GM18858 (cell line): ENCODE results near the gene MYZAP.

Experiments used
- ATAC-seq: cut with Tn5 transposase; IDR thresholded peaks from one replicate; pipeline ENCODE4 v1.9.1; 2021; ENCODE audit not compliant: unreplicated experiment

The MYZAP gene

DNA sequence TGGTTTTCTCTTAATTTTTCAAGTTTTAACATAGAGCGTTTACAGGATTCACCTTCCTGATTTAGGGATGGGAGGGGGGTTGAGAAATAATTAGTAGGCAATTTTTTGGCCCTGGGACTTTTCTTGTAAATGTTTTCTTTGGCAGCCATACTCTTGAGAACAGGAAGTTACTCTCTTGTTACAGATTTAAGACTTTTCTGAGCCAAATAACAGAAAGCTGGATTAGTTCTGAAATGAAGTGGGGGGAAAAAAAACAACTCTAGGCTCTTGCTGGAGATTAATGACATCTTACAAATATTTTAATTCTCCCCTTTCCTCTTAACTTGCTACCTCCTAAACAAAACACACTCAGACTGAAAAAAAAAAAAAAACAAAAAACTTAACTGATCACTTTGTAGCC, 101.0 kb downstream of the MYZAP start:
- ATAC-seq = no peak

DNA sequence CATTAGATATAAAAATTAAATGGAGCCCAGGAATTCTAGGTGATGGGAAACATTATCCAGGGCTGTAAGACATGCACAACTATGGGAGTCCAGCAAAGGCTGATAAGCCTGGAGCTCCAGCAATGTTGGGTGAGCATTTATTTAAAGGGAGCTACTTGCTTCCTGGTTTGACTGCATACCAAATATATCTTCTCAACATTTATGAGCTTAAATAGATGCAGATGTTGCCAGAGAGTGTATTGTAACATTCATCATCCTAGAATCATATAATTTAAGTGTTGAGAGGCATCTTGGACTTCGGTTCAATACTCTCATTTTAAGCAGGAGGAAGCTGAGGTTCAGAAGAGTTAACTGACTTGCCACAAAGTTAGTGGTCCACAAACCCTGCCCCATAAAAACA, 102.6 kb downstream of the MYZAP start:
- ATAC-seq = no peak

DNA sequence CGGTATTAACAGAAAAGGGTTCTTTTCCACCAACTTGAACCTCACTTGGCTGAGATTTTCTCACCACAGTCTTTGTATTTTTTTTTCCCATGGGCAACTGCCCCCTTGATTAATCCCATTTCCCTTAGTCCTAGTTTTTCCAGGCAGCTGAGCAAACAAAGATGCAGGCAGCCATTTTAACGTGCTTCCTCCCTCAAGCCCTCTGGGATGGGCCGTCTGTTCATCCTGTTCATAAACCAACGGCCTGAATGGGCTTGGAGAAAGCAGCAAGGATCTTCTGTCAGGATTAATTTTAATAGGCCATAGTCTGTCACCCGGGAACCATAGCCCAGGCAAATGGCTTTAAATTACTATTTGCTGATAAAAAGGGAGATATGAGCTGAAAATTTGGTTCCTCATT, 104.4 kb downstream of the MYZAP start:
- ATAC-seq = no peak

DNA sequence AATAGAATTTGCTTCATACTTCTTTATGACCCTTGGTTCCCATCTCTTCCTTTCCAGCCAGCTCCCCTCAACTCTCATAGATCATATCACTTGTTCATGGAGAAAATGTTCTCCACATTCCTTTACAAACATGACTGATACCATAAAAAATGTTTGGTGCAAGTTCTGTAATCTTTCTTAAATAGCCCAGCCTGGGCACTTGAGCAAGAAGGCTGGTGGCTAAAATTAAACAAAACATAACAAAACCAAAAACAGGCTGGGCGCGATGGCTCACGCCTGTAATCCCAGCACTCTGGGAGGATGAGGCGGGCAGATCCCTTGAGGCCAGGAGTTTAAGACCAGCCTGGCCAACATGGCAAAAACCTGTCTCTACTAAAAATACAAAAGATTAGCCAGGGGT, 105.9 kb downstream of the MYZAP start:
- ATAC-seq = no peak

DNA sequence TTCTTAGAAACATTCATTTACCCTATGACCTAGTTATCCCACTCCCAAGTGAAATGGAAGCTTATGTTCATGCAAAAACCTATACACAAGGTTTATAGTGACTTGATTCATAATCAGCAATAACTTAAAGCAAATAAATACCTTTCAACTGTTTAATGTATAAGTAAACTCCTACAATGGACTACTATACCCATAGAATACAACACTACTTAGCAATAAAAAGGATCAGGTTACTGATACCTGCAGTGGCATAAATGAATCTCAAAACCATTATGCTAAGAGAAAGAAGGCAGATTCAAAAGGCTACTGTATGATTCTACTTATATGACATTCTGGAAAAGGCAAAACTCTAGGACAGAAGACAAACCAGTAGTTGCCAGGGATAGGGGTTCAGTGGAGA, 106.5 kb downstream of the MYZAP start:
- no peak for ATAC-seq

DNA sequence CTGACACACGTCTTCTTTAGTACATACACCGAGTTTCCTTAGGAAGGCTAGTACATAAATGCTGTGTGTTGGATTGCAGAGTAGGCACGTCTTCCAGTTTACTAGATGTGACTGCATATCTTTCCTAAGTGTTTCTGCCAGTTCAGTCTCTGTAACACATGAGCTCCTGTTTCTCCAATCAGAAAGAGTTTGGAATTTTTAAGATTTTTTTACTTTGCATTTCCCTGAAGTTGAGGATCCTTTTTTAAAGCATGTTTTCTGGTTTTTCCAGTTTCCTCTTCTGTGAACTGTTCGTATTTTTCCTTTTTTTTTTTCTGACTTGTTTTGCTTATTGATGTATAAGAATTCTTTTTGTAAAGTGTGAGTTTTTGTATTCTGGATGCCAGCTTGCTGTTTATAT, 107.3 kb downstream of the MYZAP start:
- ATAC-seq = no peak

DNA sequence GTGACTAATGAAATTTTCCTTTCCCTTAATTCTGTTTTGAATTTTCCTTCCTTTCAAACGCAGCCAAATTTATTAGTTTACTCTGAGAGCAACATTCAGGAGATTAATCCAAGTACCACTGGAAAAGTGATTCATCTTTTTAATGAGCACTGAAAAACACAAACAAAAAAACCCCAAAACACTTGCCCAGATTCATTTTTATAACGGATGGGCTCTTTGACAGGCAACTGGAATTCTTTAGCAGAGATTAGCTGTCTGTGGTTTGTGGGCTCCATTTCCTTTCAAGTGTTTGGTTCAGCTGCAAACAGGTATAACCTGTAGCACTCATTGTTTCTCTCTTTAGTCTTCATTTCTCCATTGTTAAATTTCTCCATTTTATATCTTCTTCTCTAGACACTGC, 111.7 kb downstream of the MYZAP start:
- ATAC-seq = no peak

DNA sequence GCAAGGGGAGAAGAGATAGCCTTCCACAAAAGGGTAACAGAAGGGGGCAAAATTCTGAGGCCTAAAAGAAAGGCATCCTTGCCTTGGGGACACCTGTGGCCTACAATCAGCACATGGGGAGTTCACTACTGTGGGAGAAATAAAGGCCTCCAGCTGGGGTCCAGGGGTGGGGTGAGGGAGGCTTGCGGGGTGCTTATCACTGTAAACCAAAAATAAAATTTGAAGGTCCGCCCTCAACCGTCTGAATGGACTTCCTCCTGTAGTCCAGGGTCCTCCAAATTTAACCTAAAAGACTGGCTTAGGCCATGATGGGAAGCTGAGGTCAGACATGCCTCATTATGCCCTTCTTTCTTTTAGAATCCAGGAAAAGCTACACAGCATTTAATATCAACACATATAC, 112.7 kb downstream of the MYZAP start:
- no peak for ATAC-seq

DNA sequence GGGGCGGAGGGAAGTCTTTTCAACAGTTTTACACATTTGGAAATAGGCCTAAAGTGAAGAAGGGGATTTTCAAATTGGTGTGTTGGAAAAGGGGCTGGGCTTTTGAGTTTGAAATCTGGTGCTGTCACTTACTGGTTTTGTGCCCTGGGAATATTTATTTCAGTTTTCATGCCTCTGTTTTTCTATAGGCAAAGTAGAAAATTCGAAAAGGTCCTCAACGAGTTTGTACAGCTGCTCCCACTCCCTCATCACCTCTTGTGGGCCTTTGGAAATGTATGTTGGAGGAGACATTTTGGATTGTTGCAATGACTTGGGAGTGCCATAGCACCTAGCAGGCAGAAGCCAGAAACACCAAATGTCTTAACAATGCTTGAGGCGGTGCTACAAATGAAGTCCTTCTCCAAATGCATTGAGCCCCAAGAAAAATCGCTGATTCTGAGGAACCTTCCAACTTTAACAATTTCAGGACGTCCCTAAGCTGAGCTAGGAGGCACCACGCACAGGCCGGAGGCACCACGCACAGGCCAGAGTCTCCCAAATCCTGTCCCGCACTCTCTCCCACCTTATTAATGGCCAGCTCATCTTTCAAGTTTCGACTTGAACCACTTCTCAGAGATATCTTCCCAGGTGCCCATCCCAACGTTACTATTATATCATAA, 114.2 kb downstream of the MYZAP start:
- no peak for ATAC-seq

DNA sequence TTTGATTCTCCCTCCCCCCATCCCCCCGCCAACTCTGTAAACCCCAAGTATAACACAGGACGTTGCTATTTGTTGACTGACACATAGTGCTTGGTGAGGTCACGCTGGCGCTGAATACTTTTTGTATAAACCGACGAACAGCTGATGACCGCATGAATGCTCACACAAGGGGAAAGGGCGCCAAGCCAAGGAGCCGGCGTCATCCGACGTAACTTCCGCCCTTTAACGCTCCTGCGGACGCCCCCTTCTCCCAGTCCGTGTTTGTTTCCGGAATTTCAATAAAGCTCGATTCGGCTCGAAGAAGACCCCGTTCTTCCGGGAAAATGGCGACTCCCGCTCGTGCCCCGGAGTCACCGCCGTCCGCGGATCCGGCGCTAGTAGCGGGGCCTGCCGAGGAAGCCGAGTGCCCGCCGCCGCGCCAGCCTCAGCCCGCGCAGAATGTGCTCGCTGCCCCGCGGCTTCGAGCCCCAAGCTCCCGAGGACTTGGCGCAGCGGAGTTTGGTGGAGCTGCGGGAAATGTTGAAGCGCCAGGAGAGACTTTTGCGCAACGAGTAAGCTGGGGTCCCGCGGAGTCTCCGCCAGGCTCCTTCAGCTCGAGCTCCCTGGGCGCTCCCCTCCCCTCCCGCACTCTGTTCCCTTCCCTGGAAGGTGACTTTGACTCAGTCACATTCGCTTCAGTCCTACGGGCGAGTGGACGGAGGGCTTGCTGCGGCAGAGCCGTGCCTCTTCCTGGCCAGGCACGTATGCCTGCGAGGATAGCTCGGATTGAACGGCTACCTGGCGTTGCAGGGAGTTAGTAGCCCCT, 114.9 kb downstream of the MYZAP start, which contains the start of gene POLR2M:
Gene POLR2M, plus strand, starts transcription at position 310 of the 805 bp plus-strand sequence. Its CDS starts 129 bp downstream, at position 439.
- peak; percentile 78 for ATAC-seq

DNA sequence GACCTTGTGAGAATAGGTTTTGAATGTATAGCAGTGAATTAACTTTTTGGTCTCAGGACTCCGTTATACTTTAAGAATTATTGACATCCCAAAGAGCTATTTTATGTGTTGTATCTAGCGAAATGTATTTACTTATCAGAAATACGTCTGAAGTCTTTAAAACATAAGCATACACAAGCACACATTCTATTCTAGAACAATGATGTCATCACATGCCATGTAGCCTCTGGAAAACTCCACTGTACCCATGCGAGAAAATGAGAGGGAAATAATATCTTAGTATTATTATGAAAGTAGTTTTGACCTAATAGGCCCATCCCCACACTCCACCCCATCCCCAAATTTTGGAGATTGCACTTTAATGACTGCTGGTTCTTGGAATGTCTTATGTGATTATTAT, 116.3 kb downstream of the MYZAP start:
- no peak for ATAC-seq

DNA sequence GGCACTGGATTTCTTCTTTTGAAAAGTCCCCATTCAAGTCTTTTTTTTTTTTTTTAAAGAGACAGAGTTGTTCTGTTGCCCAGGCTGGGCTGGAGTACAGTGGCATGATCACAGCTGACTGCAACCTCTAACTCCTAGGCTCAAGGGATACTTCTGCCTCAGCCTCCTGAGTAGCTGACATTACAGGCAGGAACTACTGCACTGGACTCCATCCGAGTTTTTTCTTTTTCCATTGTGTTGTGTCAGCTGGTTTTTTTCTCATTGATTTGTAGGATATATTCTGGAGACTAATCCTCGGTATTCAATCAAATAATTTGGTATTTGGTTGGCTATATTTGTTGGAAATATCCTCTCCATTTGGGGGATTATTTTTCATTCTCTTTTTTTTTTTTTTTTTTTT, 126.6 kb downstream of the MYZAP start:
- ATAC-seq = no peak

DNA sequence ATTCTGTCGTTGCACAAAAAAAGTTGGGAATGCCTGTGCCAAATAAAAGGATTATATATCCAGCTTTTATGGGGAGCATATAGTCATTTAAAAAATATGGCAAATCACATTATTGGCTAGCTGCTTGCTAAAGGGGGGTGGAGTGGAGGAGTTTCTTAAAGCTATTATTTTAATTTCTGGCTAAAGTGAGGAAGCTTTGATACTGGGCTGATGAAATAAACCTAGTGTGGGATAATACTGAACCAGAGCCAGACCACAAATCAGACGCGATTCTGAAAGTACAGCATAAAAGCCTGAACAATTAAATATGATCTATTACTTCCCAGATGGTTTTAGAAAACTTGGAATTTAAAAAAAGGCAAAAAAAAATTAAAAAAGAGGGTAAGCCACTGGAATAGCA, 129.2 kb downstream of the MYZAP start:
- ATAC-seq = no peak

DNA sequence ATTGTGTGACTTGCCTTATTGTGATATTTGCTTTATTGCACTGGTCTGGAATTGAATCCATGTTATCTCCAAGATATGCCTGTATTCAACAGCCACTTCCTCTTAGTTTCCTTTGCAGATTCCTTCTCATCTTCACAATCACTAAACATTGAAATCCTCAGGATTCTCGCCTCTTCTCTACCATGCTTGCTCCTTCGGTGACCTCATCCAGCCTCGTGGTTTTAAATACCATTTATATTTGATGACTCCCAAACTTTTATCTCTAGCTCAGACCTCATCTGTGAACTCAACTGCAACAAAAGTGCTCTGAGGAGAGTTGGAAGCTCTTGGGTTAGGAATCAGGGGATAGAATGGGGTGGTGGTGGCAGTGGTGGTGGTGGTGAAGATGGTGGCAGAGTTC, 134.7 kb downstream of the MYZAP start:
- ATAC-seq = no peak

DNA sequence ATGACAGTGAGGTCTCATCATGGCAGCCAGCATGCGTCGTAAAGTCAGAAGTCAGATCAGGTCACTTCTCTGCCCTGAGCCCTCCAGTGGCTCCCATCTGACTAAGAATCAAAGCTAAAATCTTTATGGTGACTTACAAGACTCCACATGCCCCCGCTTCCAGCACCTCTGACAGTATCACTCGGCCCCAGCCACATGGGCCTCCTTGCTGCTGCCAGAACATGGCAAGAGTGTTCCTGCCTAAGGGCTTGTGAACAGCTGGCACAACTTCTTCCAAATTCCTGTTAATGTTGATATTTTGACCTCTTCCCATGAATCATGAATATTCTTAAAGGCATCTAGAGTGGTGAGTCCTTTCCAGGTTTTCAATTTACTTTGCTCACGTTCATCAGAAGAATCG, 135.3 kb downstream of the MYZAP start:
- no peak for ATAC-seq

DNA sequence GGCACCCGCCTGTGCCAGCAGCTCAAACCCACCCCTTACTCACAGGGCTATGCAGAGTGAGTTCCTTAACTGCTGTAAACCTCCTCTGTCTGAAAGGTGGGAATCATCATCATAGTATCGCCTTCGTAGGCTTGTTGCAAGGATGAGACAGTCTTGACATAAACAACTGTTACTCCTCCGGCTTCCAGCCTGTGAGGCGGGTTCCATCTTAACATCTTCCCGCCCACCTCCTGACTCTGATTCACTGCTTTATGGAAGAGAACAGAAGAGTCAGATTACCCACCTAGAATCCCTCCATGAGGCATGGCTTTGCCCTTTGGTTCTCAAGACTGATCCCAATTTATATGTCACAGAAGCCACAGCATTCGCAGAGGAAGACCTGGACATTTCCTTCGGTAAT, 136.7 kb downstream of the MYZAP start:
- ATAC-seq = no peak

DNA sequence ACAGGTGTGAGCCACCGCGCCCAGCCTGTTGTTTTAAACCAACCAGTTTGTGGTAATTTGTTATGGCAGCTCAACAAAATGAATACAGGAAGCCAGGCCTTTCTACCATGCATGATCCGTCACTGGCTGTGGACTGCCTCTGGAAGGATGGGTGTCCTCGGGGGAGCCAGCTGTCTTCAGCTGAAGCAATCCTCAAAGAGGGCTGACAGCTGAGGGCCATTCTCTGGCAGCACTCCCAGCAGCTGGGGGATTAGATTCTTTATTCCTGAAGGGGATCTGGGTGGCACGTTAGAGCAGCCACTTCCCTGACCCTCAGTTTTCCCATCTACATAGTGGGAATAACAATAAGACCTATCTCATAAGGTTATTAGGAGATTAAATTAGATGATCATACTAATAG, 139.2 kb downstream of the MYZAP start:
- ATAC-seq = no peak

DNA sequence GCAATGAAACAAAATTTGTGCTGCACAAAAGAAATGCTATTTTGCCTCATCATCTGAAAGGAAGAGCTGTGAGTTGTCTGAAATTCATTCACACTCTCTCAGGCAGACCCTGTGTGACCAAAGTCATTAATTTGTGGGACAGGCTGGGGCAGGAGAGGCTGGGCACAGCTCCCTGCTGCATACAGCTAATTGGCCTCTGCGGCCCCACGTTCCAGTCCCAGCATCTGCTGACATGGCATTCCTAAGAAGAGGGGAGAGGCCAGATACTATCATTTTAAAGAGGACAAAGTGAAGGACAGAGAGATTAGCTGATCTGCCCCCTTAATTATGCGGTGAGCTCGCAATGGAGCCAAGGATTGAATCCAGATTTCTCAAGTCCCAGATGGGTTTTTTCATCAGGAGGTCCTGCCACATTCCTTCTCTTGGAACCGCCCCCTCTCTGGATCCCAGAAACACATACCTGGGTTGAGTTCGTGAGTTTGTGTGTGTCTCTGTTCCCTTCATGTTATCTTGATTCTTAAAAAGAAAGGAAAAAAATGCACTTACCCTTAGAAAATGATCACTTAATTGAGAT, 139.9 kb downstream of the MYZAP start:
- no peak for ATAC-seq

DNA sequence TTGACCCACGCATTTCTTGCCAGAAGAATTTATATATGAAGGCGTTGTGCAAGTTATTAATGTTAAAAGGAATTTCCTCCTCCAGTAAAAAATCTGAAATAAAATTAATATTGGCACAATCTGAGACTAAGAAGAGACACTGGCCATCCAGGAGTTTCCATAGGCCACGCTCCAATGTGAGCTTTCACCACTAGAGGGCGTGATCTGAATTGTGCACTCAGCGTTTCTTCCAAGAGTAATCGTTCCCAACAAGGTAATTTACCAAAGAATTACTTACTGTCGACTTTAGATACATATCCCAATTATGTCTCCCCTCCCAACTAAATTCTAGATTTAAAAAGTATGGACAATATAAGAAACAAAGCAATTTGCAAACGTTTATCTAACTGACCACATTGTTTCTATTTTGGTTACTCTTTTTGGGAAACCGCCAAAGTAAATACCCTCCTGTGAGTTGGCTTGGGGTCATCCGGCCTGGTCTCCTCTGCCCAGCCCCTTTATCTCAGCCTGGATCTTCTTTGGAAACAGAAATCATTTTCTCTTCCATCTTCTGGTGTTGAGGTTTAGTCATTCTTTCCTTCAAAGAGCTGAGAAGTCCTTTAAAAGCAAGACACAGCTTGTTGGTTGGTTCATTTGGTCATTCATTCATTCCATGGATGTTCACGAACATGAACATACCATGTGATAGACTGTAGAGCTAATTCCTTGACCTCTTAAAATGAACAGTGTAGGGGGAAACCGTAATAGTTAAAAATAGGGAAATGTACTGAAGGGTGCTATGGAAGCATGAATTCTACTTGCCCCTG, 141.0 kb downstream of the MYZAP start:
- ATAC-seq = no peak

DNA sequence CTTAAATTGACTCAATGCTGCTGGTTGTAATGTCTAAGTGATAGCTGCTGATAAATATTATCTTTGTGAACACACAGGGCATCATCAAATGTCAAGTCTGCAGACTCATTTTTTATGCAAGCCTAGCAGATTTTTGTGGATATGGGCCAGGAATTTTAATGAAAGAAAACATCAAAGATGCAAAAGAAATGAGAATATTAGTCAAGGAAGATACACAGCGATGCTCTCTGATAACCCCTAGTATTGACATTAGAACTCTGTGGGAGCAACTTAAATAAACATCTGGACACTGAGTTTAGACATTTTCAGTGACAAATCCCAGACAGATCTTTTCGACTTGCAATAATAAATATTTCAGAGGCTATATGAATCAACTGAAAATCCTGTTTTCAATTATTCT, 143.2 kb downstream of the MYZAP start:
- ATAC-seq = no peak
